WTC11 (cell line): Measurements from ENCODE around the gene TFEC. TPM values are rescaled to one million over a fixed set of nuclear protein-coding genes. Genes with fewer than 3 reads are reported as not detected.

Experiments
- ATAC-seq: fragments of 200-7000 bp; cut with Tn5 transposase; 2 replicates; pipeline ENCODE4 v1.10.0; 2021; ENCODE audit warnings: mild to moderate bottlenecking, moderate library complexity
- CTCF ChIA-PET: fragments of 300-600 bp; sonication (Branson Sonifier 250); formaldehyde crosslinking; loops from one replicate; lab custom pipeline; 2021; ENCODE audit warnings: antibody characterized with exemption; lab: Charles Lee
- POLR2A ChIA-PET: fragments of 350-600 bp; sonication (Branson Sonifier 250); formaldehyde crosslinking; loops from one replicate; lab custom pipeline; 2021; ENCODE audit warnings: antibody characterized with exemption; lab: Charles Lee
- DNase-seq: peaks from one replicate; pipeline ENCODE4 v3.0.0; 2021; ENCODE audit warnings: low spot score
- H3K27ac Mint-ChIP-seq: 2 replicates; pipeline ENCODE4 v1.8.0; 2021; ENCODE audit warnings: mixed read lengths
- H3K27me3 Mint-ChIP-seq: 2 replicates; pipeline ENCODE4 v1.8.0; 2021; ENCODE audit warnings: low read depth, mild to moderate bottlenecking, moderate library complexity, mixed read lengths
- H3K36me3 Mint-ChIP-seq: 2 replicates; pipeline ENCODE4 v1.8.0; 2021; ENCODE audit warnings: mixed read lengths
- H3K4me1 Mint-ChIP-seq: 2 replicates; pipeline ENCODE4 v1.8.0; 2022; ENCODE audit warnings: mixed read lengths
- H3K4me3 Mint-ChIP-seq: 2 replicates; pipeline ENCODE4 v1.8.0; 2021; ENCODE audit warnings: mild to moderate bottlenecking, moderate library complexity, mixed read lengths
- H3K9me3 Mint-ChIP-seq: 2 replicates; pipeline ENCODE4 v1.8.0; 2021; ENCODE audit warnings: mixed read lengths
- CDX4 ChIP-seq: fragments of 250-450 bp; sonication (Bioruptor Pico); IDR thresholded peaks from 2 replicates; pipeline ENCODE4 v1.9.0; 2021; ENCODE audit warnings: moderate library complexity, mild to moderate bottlenecking, inconsistent platforms, borderline replicate concordance
- ESRRA ChIP-seq: sonication (generic); formaldehyde crosslinking; IDR thresholded peaks from 2 replicates; pipeline ENCODE4 v1.8.1; 2022; ENCODE audit warnings: mild to moderate bottlenecking, missing genetic modification reagents, borderline replicate concordance
- ETV6 ChIP-seq: sonication (generic); formaldehyde crosslinking; IDR thresholded peaks from 2 replicates; pipeline ENCODE4 v1.8.1; 2022; ENCODE audit warnings: mild to moderate bottlenecking, missing genetic modification reagents
- FOXP1 ChIP-seq: sonication (generic); formaldehyde crosslinking; IDR thresholded peaks from 2 replicates; pipeline ENCODE4 v1.8.0; 2022; ENCODE audit warnings: missing genetic modification reagents, mild to moderate bottlenecking, moderate library complexity, borderline replicate concordance
- JAZF1 ChIP-seq: fragments of 250-450 bp; sonication (Bioruptor Pico); IDR thresholded peaks from 2 replicates; pipeline ENCODE4 v1.9.0; 2021; ENCODE audit warnings: moderate library complexity, mild to moderate bottlenecking, inconsistent platforms
- RELA ChIP-seq: sonication (generic); formaldehyde crosslinking; IDR thresholded peaks from 2 replicates; pipeline ENCODE4 v1.8.1; 2022; ENCODE audit warnings: missing genetic modification reagents, mild to moderate bottlenecking, borderline replicate concordance
- SMAD3 ChIP-seq: sonication (generic); formaldehyde crosslinking; IDR thresholded peaks from 2 replicates; pipeline ENCODE4 v1.8.0; 2022; ENCODE audit warnings: missing genetic modification reagents, mild to moderate bottlenecking, borderline replicate concordance
- TCF7 ChIP-seq: sonication (generic); formaldehyde crosslinking; IDR thresholded peaks from 2 replicates; pipeline ENCODE4 v1.8.0; 2022; ENCODE audit warnings: mild to moderate bottlenecking, low read depth, missing genetic modification reagents, moderate library complexity
- TP53 ChIP-seq: sonication (generic); formaldehyde crosslinking; IDR thresholded peaks from 2 replicates; pipeline ENCODE4 v1.8.1; 2023; ENCODE audit warnings: mild to moderate bottlenecking, missing genetic modification reagents
- ZBTB21 ChIP-seq: sonication (generic); formaldehyde crosslinking; IDR thresholded peaks from 2 replicates; pipeline ENCODE4 v1.8.1; 2023; ENCODE audit warnings: mild to moderate bottlenecking, missing genetic modification reagents, borderline replicate concordance
- ZNF219 ChIP-seq: sonication (generic); formaldehyde crosslinking; IDR thresholded peaks from 2 replicates; pipeline ENCODE4 v1.8.0; 2023; ENCODE audit warnings: missing genetic modification reagents, mild to moderate bottlenecking, borderline replicate concordance
- ZNF263 ChIP-seq: sonication (generic); formaldehyde crosslinking; IDR thresholded peaks from 2 replicates; pipeline ENCODE4 v1.8.1; 2022; ENCODE audit warnings: low read depth, mild to moderate bottlenecking, moderate library complexity, missing genetic modification reagents
- ZNF423 ChIP-seq: fragments of 250-450 bp; sonication (Bioruptor Pico); IDR thresholded peaks from 2 replicates; pipeline ENCODE4 v2.1.2; 2022; ENCODE audit warnings: mild to moderate bottlenecking, moderate library complexity
- ZSCAN18 ChIP-seq: fragments of 250-450 bp; sonication (Bioruptor Pico); IDR thresholded peaks from 2 replicates; pipeline ENCODE4 v2.1.2; 2022; ENCODE audit warnings: mild to moderate bottlenecking, moderate library complexity
- total RNA-seq: library from RNA; stranded (reverse); gene quantifications from 3 replicates; pipeline ENCODE4 v1.2.3, GENCODE V29; 2021
- TF ChIP-seq, protein P1 (sequence below): sonication (generic); formaldehyde crosslinking; IDR thresholded peaks from 2 replicates; pipeline ENCODE4 v1.8.0; 2023; ENCODE audit warnings: missing genetic modification reagents
- TF ChIP-seq, protein P2 (sequence below): fragments of 250-450 bp; sonication (Bioruptor Pico); IDR thresholded peaks from 2 replicates; pipeline ENCODE4 v1.9.0; 2021; ENCODE audit warnings: mild to moderate bottlenecking
- TF ChIP-seq, protein P3 (sequence below): sonication (generic); formaldehyde crosslinking; conservative IDR thresholded peaks from 2 replicates; pipeline ENCODE4 v1.8.1; 2023; ENCODE audit warnings: mild to moderate bottlenecking, low read depth, missing genetic modification reagents, moderate library complexity
- TF ChIP-seq, protein P4 (sequence below): sonication (generic); formaldehyde crosslinking; IDR thresholded peaks from 2 replicates; pipeline ENCODE4 v1.8.1; 2023; ENCODE audit warnings: mild to moderate bottlenecking, missing genetic modification reagents
- TF ChIP-seq, protein P5 (sequence below): sonication (generic); formaldehyde crosslinking; IDR thresholded peaks from 2 replicates; pipeline ENCODE4 v1.8.1; 2022; ENCODE audit warnings: missing genetic modification reagents, borderline replicate concordance

Gene TFEC
- total RNA-seq, 1 experiment from 2014 or later, result 0.17 TPM

DNA sequence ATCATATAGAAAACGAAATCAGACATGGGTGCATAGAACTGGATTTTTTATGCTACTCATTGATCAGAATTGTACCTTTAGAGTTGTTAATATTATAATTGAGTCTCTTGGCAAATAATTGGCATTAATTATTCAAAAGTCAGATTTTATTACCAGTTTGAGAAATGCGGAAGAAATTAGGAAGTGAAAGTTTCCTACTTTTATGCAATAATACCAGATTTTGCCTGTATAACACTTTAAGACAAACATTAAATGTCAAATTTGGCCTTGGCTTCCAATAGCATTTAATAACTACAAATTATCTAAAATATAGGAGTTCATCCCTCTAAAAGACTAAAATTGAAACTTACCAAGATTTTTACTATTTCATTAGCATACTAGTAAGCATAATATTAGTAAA, 6.8 kb upstream of the TFEC start:
- H3K36me3 Mint-ChIP-seq, result no peaks in the 10 kb centered on the region
- H3K4me1 Mint-ChIP-seq, result peaks cover 12% of the 10 kb centered on the region; the same call in 1 of the 2 replicates
- no peak for DNase-seq
- H3K27ac Mint-ChIP-seq, result no peak overlapping the region
- ChIA-PET CTCF (no interaction called here), POLR2A (no interaction called here)
- H3K9me3 Mint-ChIP-seq, result no peaks in the 10 kb centered on the region
- no peaks in the 10 kb centered on the region for H3K27me3 Mint-ChIP-seq
- no peak overlapping the region for H3K4me3 Mint-ChIP-seq
- TF ChIP-seq SMAD3 (CRISPR knock-in tag) (no peak), ETV6 (CRISPR knock-in tag) (no peak), ESRRA (CRISPR knock-in tag) (no peak), ZSCAN18 (CRISPR knock-in tag) (no peak), ZBTB21 (no peak)
- TF ChIP-seq, protein P1, sequence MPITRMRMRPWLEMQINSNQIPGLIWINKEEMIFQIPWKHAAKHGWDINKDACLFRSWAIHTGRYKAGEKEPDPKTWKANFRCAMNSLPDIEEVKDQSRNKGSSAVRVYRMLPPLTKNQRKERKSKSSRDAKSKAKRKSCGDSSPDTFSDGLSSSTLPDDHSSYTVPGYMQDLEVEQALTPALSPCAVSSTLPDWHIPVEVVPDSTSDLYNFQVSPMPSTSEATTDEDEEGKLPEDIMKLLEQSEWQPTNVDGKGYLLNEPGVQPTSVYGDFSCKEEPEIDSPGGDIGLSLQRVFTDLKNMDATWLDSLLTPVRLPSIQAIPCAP (CRISPR knock-in tag), result no peak
- TF ChIP-seq, protein P2, sequence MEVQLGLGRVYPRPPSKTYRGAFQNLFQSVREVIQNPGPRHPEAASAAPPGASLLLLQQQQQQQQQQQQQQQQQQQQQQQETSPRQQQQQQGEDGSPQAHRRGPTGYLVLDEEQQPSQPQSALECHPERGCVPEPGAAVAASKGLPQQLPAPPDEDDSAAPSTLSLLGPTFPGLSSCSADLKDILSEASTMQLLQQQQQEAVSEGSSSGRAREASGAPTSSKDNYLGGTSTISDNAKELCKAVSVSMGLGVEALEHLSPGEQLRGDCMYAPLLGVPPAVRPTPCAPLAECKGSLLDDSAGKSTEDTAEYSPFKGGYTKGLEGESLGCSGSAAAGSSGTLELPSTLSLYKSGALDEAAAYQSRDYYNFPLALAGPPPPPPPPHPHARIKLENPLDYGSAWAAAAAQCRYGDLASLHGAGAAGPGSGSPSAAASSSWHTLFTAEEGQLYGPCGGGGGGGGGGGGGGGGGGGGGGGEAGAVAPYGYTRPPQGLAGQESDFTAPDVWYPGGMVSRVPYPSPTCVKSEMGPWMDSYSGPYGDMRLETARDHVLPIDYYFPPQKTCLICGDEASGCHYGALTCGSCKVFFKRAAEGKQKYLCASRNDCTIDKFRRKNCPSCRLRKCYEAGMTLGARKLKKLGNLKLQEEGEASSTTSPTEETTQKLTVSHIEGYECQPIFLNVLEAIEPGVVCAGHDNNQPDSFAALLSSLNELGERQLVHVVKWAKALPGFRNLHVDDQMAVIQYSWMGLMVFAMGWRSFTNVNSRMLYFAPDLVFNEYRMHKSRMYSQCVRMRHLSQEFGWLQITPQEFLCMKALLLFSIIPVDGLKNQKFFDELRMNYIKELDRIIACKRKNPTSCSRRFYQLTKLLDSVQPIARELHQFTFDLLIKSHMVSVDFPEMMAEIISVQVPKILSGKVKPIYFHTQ (CRISPR knock-in tag), result no peak
- TF ChIP-seq, protein P3, sequence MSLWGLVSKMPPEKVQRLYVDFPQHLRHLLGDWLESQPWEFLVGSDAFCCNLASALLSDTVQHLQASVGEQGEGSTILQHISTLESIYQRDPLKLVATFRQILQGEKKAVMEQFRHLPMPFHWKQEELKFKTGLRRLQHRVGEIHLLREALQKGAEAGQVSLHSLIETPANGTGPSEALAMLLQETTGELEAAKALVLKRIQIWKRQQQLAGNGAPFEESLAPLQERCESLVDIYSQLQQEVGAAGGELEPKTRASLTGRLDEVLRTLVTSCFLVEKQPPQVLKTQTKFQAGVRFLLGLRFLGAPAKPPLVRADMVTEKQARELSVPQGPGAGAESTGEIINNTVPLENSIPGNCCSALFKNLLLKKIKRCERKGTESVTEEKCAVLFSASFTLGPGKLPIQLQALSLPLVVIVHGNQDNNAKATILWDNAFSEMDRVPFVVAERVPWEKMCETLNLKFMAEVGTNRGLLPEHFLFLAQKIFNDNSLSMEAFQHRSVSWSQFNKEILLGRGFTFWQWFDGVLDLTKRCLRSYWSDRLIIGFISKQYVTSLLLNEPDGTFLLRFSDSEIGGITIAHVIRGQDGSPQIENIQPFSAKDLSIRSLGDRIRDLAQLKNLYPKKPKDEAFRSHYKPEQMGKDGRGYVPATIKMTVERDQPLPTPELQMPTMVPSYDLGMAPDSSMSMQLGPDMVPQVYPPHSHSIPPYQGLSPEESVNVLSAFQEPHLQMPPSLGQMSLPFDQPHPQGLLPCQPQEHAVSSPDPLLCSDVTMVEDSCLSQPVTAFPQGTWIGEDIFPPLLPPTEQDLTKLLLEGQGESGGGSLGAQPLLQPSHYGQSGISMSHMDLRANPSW (CRISPR knock-in tag), result no peak
- ATAC-seq, result no peak

GRCh38 chr7:116034411-116034810, 3.8 kb upstream of the TFEC start:
- Mint-ChIP-seq H3K4me1 (peaks cover 10% of the 10 kb centered on the region), H3K9me3 (no peaks in the 10 kb centered on the region), H3K27ac (no peak overlapping the region), H3K4me3 (no peak overlapping the region), H3K27me3 (no peaks in the 10 kb centered on the region), H3K36me3 (no peaks in the 10 kb centered on the region)
- DNase-seq, result no peak
- ChIA-PET CTCF (no interaction called here), POLR2A (no interaction called here)
- no peak for ATAC-seq
- TF ChIP-seq FOXP1 (no peak), TP53 (CRISPR knock-in tag) (no peak)
- TF ChIP-seq, protein P4, sequence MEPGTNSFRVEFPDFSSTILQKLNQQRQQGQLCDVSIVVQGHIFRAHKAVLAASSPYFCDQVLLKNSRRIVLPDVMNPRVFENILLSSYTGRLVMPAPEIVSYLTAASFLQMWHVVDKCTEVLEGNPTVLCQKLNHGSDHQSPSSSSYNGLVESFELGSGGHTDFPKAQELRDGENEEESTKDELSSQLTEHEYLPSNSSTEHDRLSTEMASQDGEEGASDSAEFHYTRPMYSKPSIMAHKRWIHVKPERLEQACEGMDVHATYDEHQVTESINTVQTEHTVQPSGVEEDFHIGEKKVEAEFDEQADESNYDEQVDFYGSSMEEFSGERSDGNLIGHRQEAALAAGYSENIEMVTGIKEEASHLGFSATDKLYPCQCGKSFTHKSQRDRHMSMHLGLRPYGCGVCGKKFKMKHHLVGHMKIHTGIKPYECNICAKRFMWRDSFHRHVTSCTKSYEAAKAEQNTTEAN, result no peak
- TF ChIP-seq, all 79 proteins: peak for 0

DNA sequence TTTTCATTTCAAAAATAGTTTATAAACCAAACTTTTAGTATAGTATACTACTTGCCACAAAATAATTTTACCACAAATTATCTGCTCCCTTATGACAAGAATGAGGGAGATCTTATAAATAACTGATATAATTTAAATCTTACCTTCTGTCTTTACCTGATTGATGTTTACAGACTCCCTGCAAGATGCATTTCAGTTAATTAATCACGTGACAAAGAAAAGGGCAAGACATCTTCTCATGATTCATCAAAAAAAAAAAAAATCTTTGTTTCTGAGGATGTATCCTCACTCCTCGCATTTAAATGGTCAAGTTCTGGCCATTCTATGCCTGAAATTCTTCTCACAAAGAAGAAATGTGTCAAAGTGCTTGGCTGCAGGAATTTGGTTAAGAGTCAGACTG, 2.3 kb upstream of the TFEC start:
- H3K27me3 Mint-ChIP-seq, result no peaks in the 10 kb centered on the region
- H3K4me1 Mint-ChIP-seq, result peaks cover 9% of the 10 kb centered on the region
- H3K36me3 Mint-ChIP-seq, result no peaks in the 10 kb centered on the region
- H3K27ac Mint-ChIP-seq, result no peak overlapping the region
- no peak overlapping the region for H3K4me3 Mint-ChIP-seq
- ChIA-PET POLR2A (no interaction called here), CTCF (no interaction called here)
- no peak for DNase-seq
- no peaks in the 10 kb centered on the region for H3K9me3 Mint-ChIP-seq
- no peak for ATAC-seq
- TF ChIP-seq ZNF219 (no peak), CDX4 (CRISPR knock-in tag) (no peak), RELA (CRISPR knock-in tag) (no peak), ZNF263 (CRISPR knock-in tag) (no peak), JAZF1 (CRISPR knock-in tag) (no peak), ZNF423 (CRISPR knock-in tag) (no peak), TCF7 (CRISPR knock-in tag) (no peak)
- TF ChIP-seq, protein P5, sequence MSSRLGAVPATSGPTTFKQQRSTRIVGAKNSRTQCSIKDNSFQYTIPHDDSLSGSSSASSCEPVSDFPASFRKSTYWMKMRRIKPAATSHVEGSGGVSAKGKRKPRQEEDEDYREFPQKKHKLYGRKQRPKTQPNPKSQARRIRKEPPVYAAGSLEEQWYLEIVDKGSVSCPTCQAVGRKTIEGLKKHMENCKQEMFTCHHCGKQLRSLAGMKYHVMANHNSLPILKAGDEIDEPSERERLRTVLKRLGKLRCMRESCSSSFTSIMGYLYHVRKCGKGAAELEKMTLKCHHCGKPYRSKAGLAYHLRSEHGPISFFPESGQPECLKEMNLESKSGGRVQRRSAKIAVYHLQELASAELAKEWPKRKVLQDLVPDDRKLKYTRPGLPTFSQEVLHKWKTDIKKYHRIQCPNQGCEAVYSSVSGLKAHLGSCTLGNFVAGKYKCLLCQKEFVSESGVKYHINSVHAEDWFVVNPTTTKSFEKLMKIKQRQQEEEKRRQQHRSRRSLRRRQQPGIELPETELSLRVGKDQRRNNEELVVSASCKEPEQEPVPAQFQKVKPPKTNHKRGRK (CRISPR knock-in tag), result no peak
